Uterus (tissue), 4 donors: ENCODE results near the gene FBH1. TPM values are rescaled to one million over a fixed set of nuclear protein-coding genes. Genes with fewer than 3 reads are reported as not detected.

Source experiments
- DNase-seq, 2 donors: peaks; one replicate each; pipeline ENCODE4 v3.0.0-alpha.2; 2019 to 2020
- H3K27ac ChIP-seq, 2 donors: fragments of 200-600 bp; sonication (generic); 1 replicate in 1 of 2; 2 replicates in 1 of 2; pipeline ENCODE4 v1.5.1; 2016 to 2018
- H3K27me3 ChIP-seq, 2 donors: fragments of 200-600 bp; sonication (generic); one replicate each; pipeline ENCODE4 v1.5.1; 2018 to 2019; ENCODE audit warnings: control low read depth in 1 of 2
- H3K36me3 ChIP-seq, 2 donors: fragments of 200-600 bp; sonication (generic); one replicate each; pipeline ENCODE4 v1.5.1; 2019; ENCODE audit warnings: control low read depth in 1 of 2
- H3K4me1 ChIP-seq, 2 donors: fragments of 200-600 bp; sonication (generic); one replicate each; pipeline ENCODE4 v1.5.1; 2018 to 2019; ENCODE audit warnings: control low read depth in 1 of 2
- H3K4me3 ChIP-seq, 2 donors: fragments of 200-600 bp; sonication (generic); 1 replicate in 1 of 2; 2 replicates in 1 of 2; pipeline ENCODE4 v1.5.1; 2018 to 2019; ENCODE audit warnings: mild to moderate bottlenecking in 1 of 2
- H3K9me3 ChIP-seq, 2 donors: fragments of 200-600 bp; sonication (generic); one replicate each; pipeline ENCODE4 v1.5.1; 2019; ENCODE audit warnings: control low read depth in 1 of 2
- CTCF ChIP-seq, 4 experiments: fragments of 200-600 bp in 2 of 4; fragments of 450-650 bp in 2 of 4; sonication (generic) in 2 of 4; IDR thresholded peaks; one replicate each; pipeline ENCODE4 v1.5.1; 2016 to 2019; ENCODE audit warnings: antibody characterized with exemption in 4 of 4, mild to moderate bottlenecking in 2 of 4, moderate library complexity in 1 of 4
- POLR2A ChIP-seq, 2 donors: fragments of 450-650 bp; IDR thresholded peaks; one replicate each; pipeline ENCODE4 v1.6.1; 2016; ENCODE audit warnings: antibody characterized with exemption in 2 of 2, mild to moderate bottlenecking in 1 of 2, moderate library complexity in 1 of 2
- intact Hi-C: fragments of 100-400 bp; cut with DNase I; formaldehyde crosslinking; loops from one replicate; pipeline ENCODE4 v1.15.1; 2023; ENCODE audit warnings: low total_unique reads
- total RNA-seq, 4 donors: library from RNA; depleted of rRNA in 3 of 4; stranded (reverse); fragments of >200 nt in 3 of 4; gene quantifications; one replicate each; pipeline versions ENCODE4 v1.1.0 to v1.2.4, GENCODE V29; 2014 to 2023
- donor health status: DM: yes; HTN: yes; CAD: no.

The FBH1 gene
- total RNA-seq, 4 donors from 2014 or later = 55.0 to 119 (median 85.8) TPM

DNA sequence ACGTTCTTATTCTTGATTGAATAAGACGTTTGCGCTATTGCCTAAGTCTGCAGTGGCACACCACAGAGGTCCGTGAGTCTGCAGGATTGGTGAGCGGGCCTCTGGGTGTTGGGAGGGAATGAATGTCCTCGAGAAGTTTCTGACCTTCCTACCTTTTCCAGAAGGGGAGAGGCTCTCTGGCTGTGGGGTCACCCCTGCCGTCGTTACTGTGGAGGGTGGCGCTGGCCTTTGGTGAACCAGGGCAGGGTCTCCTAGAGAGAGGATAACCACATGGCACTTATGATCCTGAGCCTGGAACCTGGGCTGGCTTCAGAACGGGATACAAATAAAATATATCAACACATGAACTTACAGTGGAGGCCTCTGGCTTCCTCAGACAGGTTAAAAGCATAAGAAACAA is 73.5 kb downstream of the FBH1 start:
- TF ChIP-seq CTCF (IDR thresholded peaks at IDR 0.05) (no peak), POLR2A (IDR thresholded peaks at IDR 0.05) (no peak)
- no peaks in the 10 kb centered on the region for H3K36me3 ChIP-seq
- H3K27me3 ChIP-seq = no peaks in the 10 kb centered on the region
- no peaks in the 10 kb centered on the region for H3K9me3 ChIP-seq
- H3K27ac ChIP-seq = no peak overlapping the region
- H3K4me1 ChIP-seq = no peaks in the 10 kb centered on the region
- no peak overlapping the region for H3K4me3 ChIP-seq
- intact Hi-C loops = no loop called here
- DNase-seq = no peak

- Histone ChIP-seq H3K27ac (no peak overlapping the region), H3K9me3 (no peaks in the 10 kb centered on the region), H3K27me3 (no peaks in the 10 kb centered on the region), H3K36me3 (no peaks in the 10 kb centered on the region), H3K4me1 (no peaks in the 10 kb centered on the region), H3K4me3 (no peak overlapping the region)
- intact Hi-C loops = no loop called here
- DNase-seq = no peak
- no peak for TF ChIP-seq POLR2A (IDR thresholded peaks at IDR 0.05)
- no peak for TF ChIP-seq CTCF (IDR thresholded peaks at IDR 0.05)
These were observed 74.7 kb downstream of the FBH1 start for GRCh38 chr10:5964736-5965135.

- Histone ChIP-seq H3K9me3 (no peaks in the 10 kb centered on the region), H3K27me3 (no peaks in the 10 kb centered on the region), H3K4me3 (no peak overlapping the region), H3K27ac (no peak overlapping the region), H3K36me3 (no peaks in the 10 kb centered on the region), H3K4me1 (no peaks in the 10 kb centered on the region)
- TF ChIP-seq CTCF (IDR thresholded peaks at IDR 0.05) (no peak), POLR2A (IDR thresholded peaks at IDR 0.05) (no peak)
- intact Hi-C loops = no loop called here
- no peak for DNase-seq
These were observed 75.2 kb downstream of the FBH1 start for GRCh38 chr10:5965266-5965665.

- H3K36me3 ChIP-seq = no peaks in the 10 kb centered on the region
- no peak for TF ChIP-seq POLR2A (IDR thresholded peaks at IDR 0.05)
- TF ChIP-seq CTCF (IDR thresholded peaks at IDR 0.05) = no peak
- intact Hi-C loops = no loop called here
These were observed 78.1 kb downstream of the FBH1 start for GRCh38 chr10:5968037-5968680.

GRCh38 chr10:5968681-5969453 is 78.8 kb downstream of the FBH1 start:
- H3K27ac ChIP-seq = no peak overlapping the region
- no peak for DNase-seq
- H3K4me3 ChIP-seq = no peak overlapping the region
- intact Hi-C loops = no loop called here
- H3K36me3 ChIP-seq = no peaks in the 10 kb centered on the region
- H3K9me3 ChIP-seq = no peaks in the 10 kb centered on the region
- H3K27me3 ChIP-seq = no peaks in the 10 kb centered on the region
- TF ChIP-seq POLR2A (IDR thresholded peaks at IDR 0.05) (no peak), CTCF (IDR thresholded peaks at IDR 0.05) (no peak)
- no peaks in the 10 kb centered on the region for H3K4me1 ChIP-seq

More at GRCh38 chr10:5968037-5968680, 78.1 kb downstream of the FBH1 start:
- Histone ChIP-seq H3K4me1 (no peaks in the 10 kb centered on the region), H3K4me3 (no peak overlapping the region), H3K27ac (no peak overlapping the region), H3K27me3 (no peaks in the 10 kb centered on the region), H3K9me3 (no peaks in the 10 kb centered on the region)
- no peak for DNase-seq
